ENCODE results near the gene ZNF90.
"Not testable (repeated sequence)": the region's sequence is repeated elsewhere in the genome, so short reads cannot be mapped to it uniquely, and the experiment has no call there.

The ZNF90 gene

DNA sequence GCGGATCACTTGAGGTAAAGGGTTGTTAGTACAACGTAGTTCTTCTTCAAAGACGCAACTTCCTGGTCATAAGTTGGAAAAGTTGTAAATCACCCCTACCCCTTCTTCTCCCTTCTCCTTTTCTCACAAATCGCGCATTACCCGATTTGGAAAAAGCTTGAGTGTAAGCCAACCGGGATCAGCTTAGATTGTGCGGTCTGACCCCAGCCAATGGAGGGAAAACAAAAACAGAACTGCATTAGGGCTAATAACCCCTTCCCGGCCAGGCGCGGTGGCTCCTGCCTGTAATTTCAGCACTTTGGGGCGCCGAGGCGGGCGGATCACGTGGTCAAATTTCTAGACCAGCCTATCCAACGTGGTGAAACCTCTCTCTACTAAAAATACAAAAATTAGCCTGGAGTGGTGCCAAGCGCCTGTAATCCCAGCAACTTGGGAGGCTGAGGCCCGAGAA lies 806 bp downstream of the ZNF90 start:
- no peaks in the 10 kb centered on the region for H3K36me3 ChIP-seq (replicated peaks; ENCODE audit: insufficient read depth, low read length)
- H2AFZ ChIP-seq (ENCODE audit: low read length): no peak overlapping the region
- no peak overlapping the region for H3K27ac ChIP-seq (ENCODE audit: low read length)
- no peak overlapping the region for H3K4me3 ChIP-seq (ENCODE audit: low read length)
- H3K4me2 ChIP-seq (ENCODE audit: low read depth, low read length): no peak overlapping the region; the same call in 1 of the 2 replicates
- no peaks in the 10 kb centered on the region for H3K79me2 ChIP-seq (ENCODE audit: low read length)
- no peaks in the 10 kb centered on the region for H3K27me3 ChIP-seq (replicated peaks; ENCODE audit: insufficient read depth, low read length)
- no peaks in the 10 kb centered on the region for H3K9me3 ChIP-seq (replicated peaks; ENCODE audit: insufficient read depth, low read length)
- TF ChIP-seq EZH2phosphoT487 (IDR thresholded peaks at IDR 0.05; ENCODE audit: low read length) (no peak), EZH2 (optimal IDR thresholded peaks at IDR 0.05; ENCODE audit: low read depth, low read length) (no peak)
- TF ChIP-seq, protein P1, sequence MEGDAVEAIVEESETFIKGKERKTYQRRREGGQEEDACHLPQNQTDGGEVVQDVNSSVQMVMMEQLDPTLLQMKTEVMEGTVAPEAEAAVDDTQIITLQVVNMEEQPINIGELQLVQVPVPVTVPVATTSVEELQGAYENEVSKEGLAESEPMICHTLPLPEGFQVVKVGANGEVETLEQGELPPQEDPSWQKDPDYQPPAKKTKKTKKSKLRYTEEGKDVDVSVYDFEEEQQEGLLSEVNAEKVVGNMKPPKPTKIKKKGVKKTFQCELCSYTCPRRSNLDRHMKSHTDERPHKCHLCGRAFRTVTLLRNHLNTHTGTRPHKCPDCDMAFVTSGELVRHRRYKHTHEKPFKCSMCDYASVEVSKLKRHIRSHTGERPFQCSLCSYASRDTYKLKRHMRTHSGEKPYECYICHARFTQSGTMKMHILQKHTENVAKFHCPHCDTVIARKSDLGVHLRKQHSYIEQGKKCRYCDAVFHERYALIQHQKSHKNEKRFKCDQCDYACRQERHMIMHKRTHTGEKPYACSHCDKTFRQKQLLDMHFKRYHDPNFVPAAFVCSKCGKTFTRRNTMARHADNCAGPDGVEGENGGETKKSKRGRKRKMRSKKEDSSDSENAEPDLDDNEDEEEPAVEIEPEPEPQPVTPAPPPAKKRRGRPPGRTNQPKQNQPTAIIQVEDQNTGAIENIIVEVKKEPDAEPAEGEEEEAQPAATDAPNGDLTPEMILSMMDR (IDR thresholded peaks at IDR 0.05; ENCODE audit: low read length): no peak
- H3K9ac ChIP-seq (ENCODE audit: low read length): no peak overlapping the region
- no peaks in the 10 kb centered on the region for H3K9me2 ChIP-seq (replicated peaks; ENCODE audit: insufficient read depth, low read length)
- H3K4me1 ChIP-seq (ENCODE audit: low read length): no peaks in the 10 kb centered on the region
- H4K20me1 ChIP-seq (ENCODE audit: insufficient read depth, low read length): no peaks in the 10 kb centered on the region
- no peaks in the 10 kb centered on the region for H3F3A ChIP-seq (ENCODE audit: insufficient read depth, low read length)
- no peak for DNase-seq

DNA sequence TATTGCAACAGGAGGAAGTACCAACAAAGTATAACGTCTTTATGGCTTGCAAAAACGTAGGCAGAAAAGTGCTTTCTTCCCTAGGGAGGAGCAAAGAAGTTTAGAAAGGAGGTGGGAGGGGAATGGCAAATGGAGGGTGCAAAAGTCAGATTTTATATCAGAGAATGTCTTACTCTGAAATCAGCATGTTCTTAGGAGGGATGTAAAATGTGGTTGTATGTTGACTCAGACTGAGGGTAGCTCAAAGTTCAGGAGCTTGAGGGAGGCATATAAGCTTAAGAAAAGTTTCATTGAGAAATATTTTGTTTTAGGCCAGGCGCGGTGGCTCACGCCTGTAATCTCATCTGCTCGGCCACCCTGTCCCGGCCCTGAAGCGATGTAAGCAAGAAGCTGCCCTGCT lies 1.7 kb downstream of the ZNF90 start:
- Histone ChIP-seq H3K27ac (ENCODE audit: low read length) (no peak overlapping the region), H3K9ac (ENCODE audit: low read length) (no peak overlapping the region), H3K4me1 (ENCODE audit: low read length) (no peaks in the 10 kb centered on the region), H3K79me2 (ENCODE audit: low read length) (no peaks in the 10 kb centered on the region), H3K4me2 (ENCODE audit: low read depth, low read length) (no peak overlapping the region), H3K27me3 (replicated peaks; ENCODE audit: insufficient read depth, low read length) (no peaks in the 10 kb centered on the region), H4K20me1 (ENCODE audit: insufficient read depth, low read length) (no peaks in the 10 kb centered on the region), H2AFZ (ENCODE audit: low read length) (no peak overlapping the region), H3K4me3 (ENCODE audit: low read length) (no peak overlapping the region), H3K9me2 (replicated peaks; ENCODE audit: insufficient read depth, low read length) (no peaks in the 10 kb centered on the region), H3K36me3 (replicated peaks; ENCODE audit: insufficient read depth, low read length) (no peaks in the 10 kb centered on the region), H3F3A (ENCODE audit: insufficient read depth, low read length) (no peaks in the 10 kb centered on the region), H3K9me3 (replicated peaks; ENCODE audit: insufficient read depth, low read length) (no peaks in the 10 kb centered on the region)
- TF ChIP-seq EZH2 (optimal IDR thresholded peaks at IDR 0.05; ENCODE audit: low read depth, low read length) (no peak), EZH2phosphoT487 (IDR thresholded peaks at IDR 0.05; ENCODE audit: low read length) (no peak)
- TF ChIP-seq, protein P1 (IDR thresholded peaks at IDR 0.05; ENCODE audit: low read length): no peak
- no peak for DNase-seq

DNA sequence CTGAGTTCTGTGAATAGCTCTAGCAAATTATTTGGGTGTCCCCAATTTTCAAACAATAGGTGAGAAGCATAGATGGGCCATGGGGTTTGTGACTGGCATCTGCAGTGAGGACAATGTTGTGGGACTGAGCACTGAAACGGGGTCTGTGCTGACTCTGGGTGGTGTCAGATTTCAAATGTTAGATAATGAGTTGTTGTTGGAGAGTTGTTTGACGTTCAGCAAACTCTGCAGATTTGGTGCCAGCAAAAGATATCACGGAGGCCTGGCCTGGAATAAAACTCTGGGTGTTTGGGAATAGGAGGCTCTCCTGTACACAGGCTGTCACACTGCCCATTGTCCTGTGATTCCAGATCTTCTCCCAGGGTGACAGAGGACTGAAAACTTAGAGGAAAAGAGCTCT lies 2.9 kb downstream of the ZNF90 start:
- no peak overlapping the region for H3K9ac ChIP-seq (ENCODE audit: low read length)
- no peaks in the 10 kb centered on the region for H3K79me2 ChIP-seq (ENCODE audit: low read length)
- H3K9me3 ChIP-seq (replicated peaks; ENCODE audit: insufficient read depth, low read length): no peaks in the 10 kb centered on the region
- no peaks in the 10 kb centered on the region for H3K4me1 ChIP-seq (ENCODE audit: low read length)
- no peak overlapping the region for H3K27ac ChIP-seq (ENCODE audit: low read length)
- no peak for DNase-seq
- no peaks in the 10 kb centered on the region for H3K36me3 ChIP-seq (replicated peaks; ENCODE audit: insufficient read depth, low read length)
- TF ChIP-seq EZH2 (optimal IDR thresholded peaks at IDR 0.05; ENCODE audit: low read depth, low read length) (no peak), EZH2phosphoT487 (IDR thresholded peaks at IDR 0.05; ENCODE audit: low read length) (no peak)
- TF ChIP-seq, protein P1 (IDR thresholded peaks at IDR 0.05; ENCODE audit: low read length): no peak
- no peak overlapping the region for H3K4me2 ChIP-seq (ENCODE audit: low read depth, low read length)
- no peaks in the 10 kb centered on the region for H3K9me2 ChIP-seq (replicated peaks; ENCODE audit: insufficient read depth, low read length)
- no peaks in the 10 kb centered on the region for H4K20me1 ChIP-seq (ENCODE audit: insufficient read depth, low read length)
- no peaks in the 10 kb centered on the region for H3K27me3 ChIP-seq (replicated peaks; ENCODE audit: insufficient read depth, low read length)
- no peaks in the 10 kb centered on the region for H3F3A ChIP-seq (ENCODE audit: insufficient read depth, low read length)
- no peak overlapping the region for H2AFZ ChIP-seq (ENCODE audit: low read length)
- H3K4me3 ChIP-seq (ENCODE audit: low read length): no peak overlapping the region

DNA sequence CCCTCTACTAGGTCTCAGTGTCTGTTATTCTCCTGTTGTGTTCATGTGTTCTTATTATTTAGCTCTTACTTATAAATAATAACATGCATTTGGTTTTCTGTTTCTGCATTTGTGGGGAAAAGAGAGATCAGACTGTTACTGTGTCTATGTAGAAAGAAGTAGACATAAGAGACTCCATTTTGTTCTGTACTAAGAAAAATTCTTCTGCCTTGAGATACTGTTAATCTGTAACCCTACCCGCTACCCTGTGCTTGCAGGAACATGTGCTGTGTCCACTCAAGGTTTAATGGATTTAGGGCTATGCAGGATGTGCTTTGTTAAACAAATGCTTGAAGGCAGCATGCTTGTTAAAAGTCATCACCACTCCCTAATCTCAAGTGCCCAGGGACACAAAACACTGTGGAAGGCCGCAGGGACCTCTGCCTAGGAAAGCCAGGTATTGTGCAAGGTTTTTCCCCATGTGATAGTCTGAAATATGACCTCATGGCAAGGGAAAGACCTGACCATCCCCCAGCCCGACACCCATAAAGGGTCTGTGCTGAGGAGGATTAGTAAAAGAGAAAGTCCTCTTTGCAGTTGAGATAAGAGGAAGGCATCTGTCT lies 4.5 kb downstream of the ZNF90 start:
- H3F3A ChIP-seq (ENCODE audit: insufficient read depth, low read length); H3K79me2 ChIP-seq (ENCODE audit: low read length); H3K36me3 ChIP-seq (replicated peaks; ENCODE audit: insufficient read depth, low read length); DNase-seq; H3K9me3 ChIP-seq (replicated peaks; ENCODE audit: insufficient read depth, low read length); H3K9ac ChIP-seq (ENCODE audit: low read length); H2AFZ ChIP-seq (ENCODE audit: low read length); H4K20me1 ChIP-seq (ENCODE audit: insufficient read depth, low read length); H3K4me3 ChIP-seq (ENCODE audit: low read length); H3K4me2 ChIP-seq (ENCODE audit: low read depth, low read length); H3K27me3 ChIP-seq (replicated peaks; ENCODE audit: insufficient read depth, low read length); H3K4me1 ChIP-seq (ENCODE audit: low read length); H3K9me2 ChIP-seq (replicated peaks; ENCODE audit: insufficient read depth, low read length); H3K27ac ChIP-seq (ENCODE audit: low read length): not testable (repeated sequence)

DNA sequence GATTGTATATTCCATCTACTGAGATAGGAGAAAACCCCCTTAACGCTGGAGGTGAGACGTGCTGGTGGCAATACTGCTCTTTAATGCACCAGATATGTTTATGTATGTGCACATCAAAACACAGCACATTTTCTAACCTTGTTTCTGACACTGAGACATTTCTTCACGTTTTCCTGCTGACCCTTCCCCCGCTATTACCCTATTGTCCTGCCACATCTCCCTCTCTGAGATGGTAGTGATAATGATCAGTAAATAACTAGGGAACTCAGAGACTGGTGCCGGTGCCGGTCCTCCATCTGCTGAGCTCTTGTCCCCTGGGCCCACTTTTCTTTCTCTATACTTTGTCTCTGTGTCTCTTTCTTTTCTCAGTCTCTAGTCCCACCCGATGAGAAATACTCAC lies 5.1 kb downstream of the ZNF90 start:
- H3F3A ChIP-seq (ENCODE audit: insufficient read depth, low read length); H3K27ac ChIP-seq (ENCODE audit: low read length); H3K9me2 ChIP-seq (replicated peaks; ENCODE audit: insufficient read depth, low read length); H4K20me1 ChIP-seq (ENCODE audit: insufficient read depth, low read length); H3K9me3 ChIP-seq (replicated peaks; ENCODE audit: insufficient read depth, low read length); H2AFZ ChIP-seq (ENCODE audit: low read length); H3K27me3 ChIP-seq (replicated peaks; ENCODE audit: insufficient read depth, low read length); H3K4me3 ChIP-seq (ENCODE audit: low read length); H3K9ac ChIP-seq (ENCODE audit: low read length); DNase-seq; H3K4me1 ChIP-seq (ENCODE audit: low read length); H3K79me2 ChIP-seq (ENCODE audit: low read length); H3K36me3 ChIP-seq (replicated peaks; ENCODE audit: insufficient read depth, low read length); H3K4me2 ChIP-seq (ENCODE audit: low read depth, low read length): not testable (repeated sequence)
